Esophagus muscularis mucosa (tissue), 4 donors: ENCODE results near the gene GNAS-AS1.

Source experiments
- CTCF ChIP-seq, 3 experiments: fragments of 200-600 bp in 2 of 3; fragments of 450-650 bp in 1 of 3; sonication (generic) in 2 of 3; IDR thresholded peaks; one replicate each; pipeline ENCODE4 v1.5.1; 2017 to 2019; ENCODE audit warnings: antibody characterized with exemption in 3 of 3, mild to moderate bottlenecking in 2 of 3, moderate library complexity in 1 of 3
- EP300 ChIP-seq: sonication (generic); formaldehyde crosslinking; IDR thresholded peaks from one replicate; pipeline ENCODE4 v1.6.1; 2017; ENCODE audit warnings: antibody characterized with exemption
- POLR2AphosphoS5 ChIP-seq, 2 donors: sonication (generic); formaldehyde crosslinking; IDR thresholded peaks; one replicate each; pipeline ENCODE4 v1.6.1; 2017; ENCODE audit warnings: antibody characterized with exemption in 2 of 2

GRCh38 chr20:58893355-58894120 is 42.8 kb upstream of the GNAS-AS1 start:
- TF ChIP-seq CTCF (IDR thresholded peaks at IDR 0.05), result no peak
- no peak for TF ChIP-seq EP300
- TF ChIP-seq POLR2AphosphoS5 (IDR thresholded peaks at IDR 0.05), result no peak
